Mesothelial cell of epicardium (in vitro differentiated cells): ENCODE data around the gene AMBRA1. TPM values are rescaled to one million over a fixed set of nuclear protein-coding genes. Genes with fewer than 3 reads are reported as not detected.

ENCODE experiments used
- DNase-seq, 2 experiments: peaks; one replicate each; pipeline ENCODE4 v3.0.0; 2021; ENCODE audit warnings: low spot score in 2 of 2; ENCODE audit not compliant: unreplicated experiment in 2 of 2
- H3K27ac Mint-ChIP-seq: 2 replicates; pipeline ENCODE4 v1.8.0; 2021; ENCODE audit warnings: mixed read lengths
- H3K27me3 Mint-ChIP-seq: 2 replicates; pipeline ENCODE4 v1.8.0; 2021; ENCODE audit warnings: low read depth, mixed read lengths
- H3K36me3 Mint-ChIP-seq: 2 replicates; pipeline ENCODE4 v1.8.0; 2021; ENCODE audit warnings: mixed read lengths
- H3K4me1 Mint-ChIP-seq: 2 replicates; pipeline ENCODE4 v1.8.0; 2021; ENCODE audit warnings: mixed read lengths
- H3K4me3 Mint-ChIP-seq: 2 replicates; pipeline ENCODE4 v1.8.0; 2021; ENCODE audit warnings: mild to moderate bottlenecking, moderate library complexity, mixed read lengths
- H3K9me3 Mint-ChIP-seq: 2 replicates; pipeline ENCODE4 v1.8.0; 2021; ENCODE audit warnings: mixed read lengths
- total RNA-seq: library from RNA; stranded (reverse); gene quantifications from 3 replicates; pipeline ENCODE4 v1.2.1, GENCODE V29; 2021
- TF ChIP-seq, protein P1 (sequence below): fragments of 200-600 bp; sonication (generic); IDR thresholded peaks from one replicate; pipeline ENCODE4 v1.5.0; 2021; ENCODE audit warnings: antibody characterized with exemption; ENCODE audit not compliant: unreplicated experiment

AMBRA1 gene
- total RNA-seq, 1 donor from 2014 or later: 48.4 TPM

DNA sequence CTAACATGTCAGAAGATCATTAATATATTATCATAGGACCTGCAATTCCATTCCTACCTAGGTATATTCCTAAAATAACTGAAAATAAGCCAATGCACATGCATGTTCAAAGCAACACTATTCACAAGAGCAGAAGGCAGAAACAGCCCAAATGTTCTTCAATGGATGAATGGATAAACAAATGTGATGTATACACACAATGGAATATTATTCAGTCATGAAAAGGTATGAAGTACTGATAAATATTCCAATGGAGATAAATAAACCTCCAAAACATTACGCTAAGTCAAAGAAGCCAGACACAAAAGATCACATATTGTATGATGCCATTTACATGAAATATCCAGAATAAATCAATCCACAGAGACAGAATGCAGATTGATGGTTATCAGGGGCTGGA, 16.8 kb downstream of the AMBRA1 start:
- H3K9me3 Mint-ChIP-seq: peaks cover 6% of the 10 kb centered on the region
- H3K4me3 Mint-ChIP-seq: no peak overlapping the region
- DNase-seq: no peak
- H3K27ac Mint-ChIP-seq: no peak overlapping the region
- no peaks in the 10 kb centered on the region for H3K27me3 Mint-ChIP-seq
- peaks cover 17% of the 10 kb centered on the region for H3K36me3 Mint-ChIP-seq
- H3K4me1 Mint-ChIP-seq: no peaks in the 10 kb centered on the region
- TF ChIP-seq, protein P1, sequence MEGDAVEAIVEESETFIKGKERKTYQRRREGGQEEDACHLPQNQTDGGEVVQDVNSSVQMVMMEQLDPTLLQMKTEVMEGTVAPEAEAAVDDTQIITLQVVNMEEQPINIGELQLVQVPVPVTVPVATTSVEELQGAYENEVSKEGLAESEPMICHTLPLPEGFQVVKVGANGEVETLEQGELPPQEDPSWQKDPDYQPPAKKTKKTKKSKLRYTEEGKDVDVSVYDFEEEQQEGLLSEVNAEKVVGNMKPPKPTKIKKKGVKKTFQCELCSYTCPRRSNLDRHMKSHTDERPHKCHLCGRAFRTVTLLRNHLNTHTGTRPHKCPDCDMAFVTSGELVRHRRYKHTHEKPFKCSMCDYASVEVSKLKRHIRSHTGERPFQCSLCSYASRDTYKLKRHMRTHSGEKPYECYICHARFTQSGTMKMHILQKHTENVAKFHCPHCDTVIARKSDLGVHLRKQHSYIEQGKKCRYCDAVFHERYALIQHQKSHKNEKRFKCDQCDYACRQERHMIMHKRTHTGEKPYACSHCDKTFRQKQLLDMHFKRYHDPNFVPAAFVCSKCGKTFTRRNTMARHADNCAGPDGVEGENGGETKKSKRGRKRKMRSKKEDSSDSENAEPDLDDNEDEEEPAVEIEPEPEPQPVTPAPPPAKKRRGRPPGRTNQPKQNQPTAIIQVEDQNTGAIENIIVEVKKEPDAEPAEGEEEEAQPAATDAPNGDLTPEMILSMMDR: no peak

DNA sequence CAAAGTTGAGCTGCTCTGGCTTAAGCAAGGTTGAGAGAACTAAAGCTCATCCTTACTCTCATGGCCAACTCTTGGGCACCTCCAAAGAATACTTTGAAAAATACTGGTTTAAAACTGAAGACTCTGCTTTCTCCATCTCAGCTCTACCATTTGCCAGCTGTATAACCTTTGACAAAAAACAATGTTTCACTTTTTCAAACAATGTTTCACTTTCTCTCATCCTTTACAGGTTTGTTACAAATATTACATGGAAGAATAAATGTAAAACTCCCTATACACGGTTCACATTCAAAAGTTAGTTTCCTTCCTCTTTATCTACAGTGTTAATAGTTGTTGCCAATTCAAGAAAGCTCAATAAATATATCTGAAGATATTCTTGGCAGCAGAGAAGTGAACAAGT, 19.2 kb downstream of the AMBRA1 start:
- Mint-ChIP-seq H3K36me3 (peaks cover 13% of the 10 kb centered on the region), H3K27ac (no peak overlapping the region), H3K4me1 (peaks cover 2% of the 10 kb centered on the region), H3K4me3 (no peak overlapping the region), H3K9me3 (peaks cover 5% of the 10 kb centered on the region), H3K27me3 (no peaks in the 10 kb centered on the region)
- DNase-seq: no peak
- TF ChIP-seq, protein P1: no peak

DNA sequence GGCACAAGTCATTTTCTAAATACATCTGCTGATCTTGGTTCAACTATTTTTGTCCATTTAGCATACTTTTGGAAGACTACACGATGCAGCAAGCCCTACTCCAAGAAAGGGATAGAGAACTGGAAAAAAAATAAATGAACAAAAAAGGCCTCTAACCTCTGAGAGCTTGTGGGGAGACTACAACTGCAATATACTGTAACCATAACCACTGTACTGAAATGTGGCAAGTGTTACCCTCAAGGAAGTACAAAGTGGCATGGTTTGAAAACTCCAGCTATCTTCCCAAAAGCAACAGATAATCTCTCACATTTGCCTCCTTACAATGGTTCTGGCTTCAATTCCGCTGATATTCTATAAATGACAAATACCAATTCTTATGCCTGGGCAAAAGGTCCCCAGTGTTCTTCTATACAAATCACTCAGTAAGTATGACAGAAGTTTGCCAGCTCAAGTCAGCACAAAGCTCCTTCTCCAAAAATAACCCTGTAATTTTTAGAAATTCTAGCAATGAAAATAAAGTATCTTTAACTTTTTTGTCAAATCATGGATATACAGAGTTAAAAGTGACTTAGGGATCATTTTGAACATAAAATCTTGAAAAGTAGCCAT, 22.9 kb downstream of the AMBRA1 start:
- Mint-ChIP-seq H3K9me3 (peaks cover 5% of the 10 kb centered on the region), H3K36me3 (peaks cover 9% of the 10 kb centered on the region), H3K4me3 (no peak overlapping the region), H3K27me3 (no peaks in the 10 kb centered on the region), H3K4me1 (peaks cover 2% of the 10 kb centered on the region), H3K27ac (no peak overlapping the region)
- TF ChIP-seq, protein P1: no peak
- DNase-seq: no peak

DNA sequence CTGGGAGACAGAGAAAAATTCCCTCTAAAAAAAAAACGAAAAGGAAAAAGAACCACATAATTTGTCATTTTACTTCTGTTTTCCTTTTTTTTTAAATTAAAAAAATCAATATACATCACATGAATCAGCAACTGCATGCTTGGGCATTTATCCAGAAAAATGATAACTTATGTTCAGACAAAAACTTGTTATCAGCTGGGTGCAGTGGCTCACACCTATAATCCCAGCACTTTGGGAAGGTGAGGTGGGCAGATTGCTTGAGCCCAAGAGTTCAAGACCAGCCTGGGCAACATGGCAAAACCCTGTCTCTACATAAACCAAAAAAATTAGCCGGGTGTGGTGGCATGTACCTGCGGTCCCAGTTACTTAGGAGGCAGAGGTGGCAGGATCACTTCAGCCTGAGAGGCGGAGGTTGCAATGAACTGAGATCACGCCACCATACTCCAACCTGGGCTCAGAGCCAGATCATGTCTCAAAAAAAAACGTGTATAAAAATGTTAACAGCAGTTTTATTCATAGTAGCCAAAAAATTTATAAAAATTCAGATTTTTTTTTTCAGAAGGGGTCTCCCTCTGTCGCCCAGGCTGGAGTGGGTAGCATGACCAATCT, 28.5 kb downstream of the AMBRA1 start:
- TF ChIP-seq, protein P1: no peak
- Mint-ChIP-seq H3K4me1 (peaks cover 7% of the 10 kb centered on the region), H3K27ac (no peak overlapping the region), H3K9me3 (no peaks in the 10 kb centered on the region), H3K36me3 (no peaks in the 10 kb centered on the region), H3K27me3 (no peaks in the 10 kb centered on the region), H3K4me3 (no peak overlapping the region)
- no peak for DNase-seq

DNA sequence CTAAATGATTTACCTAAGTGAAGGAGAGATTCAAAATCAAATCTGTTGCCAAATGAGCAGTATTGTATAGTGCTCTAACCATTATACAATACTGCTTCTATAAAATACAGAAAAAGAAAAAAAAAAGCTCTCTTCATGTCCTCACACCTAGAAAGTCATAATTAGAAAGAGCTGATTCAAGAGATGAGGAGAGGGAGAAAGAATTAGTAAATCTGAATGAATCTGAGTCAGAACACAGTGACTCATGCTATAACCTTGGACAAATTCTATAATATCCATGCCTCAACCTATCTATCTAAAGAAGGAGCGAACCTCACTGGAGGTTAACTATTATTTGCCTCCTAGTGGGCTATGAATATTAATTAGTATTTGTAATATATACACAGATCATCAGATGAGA, 29.4 kb downstream of the AMBRA1 start:
- DNase-seq: no peak
- H3K9me3 Mint-ChIP-seq: no peaks in the 10 kb centered on the region
- no peaks in the 10 kb centered on the region for H3K36me3 Mint-ChIP-seq
- H3K4me3 Mint-ChIP-seq: no peak overlapping the region
- peaks cover 13% of the 10 kb centered on the region for H3K4me1 Mint-ChIP-seq
- H3K27ac Mint-ChIP-seq: no peak overlapping the region
- TF ChIP-seq, protein P1: no peak
- no peaks in the 10 kb centered on the region for H3K27me3 Mint-ChIP-seq
